ENCODE data around the gene TPH1. TPM values are rescaled to one million over a fixed set of nuclear protein-coding genes. Genes with fewer than 3 reads are reported as not detected.

Gene TPH1
- total and polyA plus RNA-seq, 10 of the 15 experiments (the other 5 are each of a cell fraction or from before 2014, with no cell fraction given) = 0.05 to 0.82 (median 0.29) TPM

DNA sequence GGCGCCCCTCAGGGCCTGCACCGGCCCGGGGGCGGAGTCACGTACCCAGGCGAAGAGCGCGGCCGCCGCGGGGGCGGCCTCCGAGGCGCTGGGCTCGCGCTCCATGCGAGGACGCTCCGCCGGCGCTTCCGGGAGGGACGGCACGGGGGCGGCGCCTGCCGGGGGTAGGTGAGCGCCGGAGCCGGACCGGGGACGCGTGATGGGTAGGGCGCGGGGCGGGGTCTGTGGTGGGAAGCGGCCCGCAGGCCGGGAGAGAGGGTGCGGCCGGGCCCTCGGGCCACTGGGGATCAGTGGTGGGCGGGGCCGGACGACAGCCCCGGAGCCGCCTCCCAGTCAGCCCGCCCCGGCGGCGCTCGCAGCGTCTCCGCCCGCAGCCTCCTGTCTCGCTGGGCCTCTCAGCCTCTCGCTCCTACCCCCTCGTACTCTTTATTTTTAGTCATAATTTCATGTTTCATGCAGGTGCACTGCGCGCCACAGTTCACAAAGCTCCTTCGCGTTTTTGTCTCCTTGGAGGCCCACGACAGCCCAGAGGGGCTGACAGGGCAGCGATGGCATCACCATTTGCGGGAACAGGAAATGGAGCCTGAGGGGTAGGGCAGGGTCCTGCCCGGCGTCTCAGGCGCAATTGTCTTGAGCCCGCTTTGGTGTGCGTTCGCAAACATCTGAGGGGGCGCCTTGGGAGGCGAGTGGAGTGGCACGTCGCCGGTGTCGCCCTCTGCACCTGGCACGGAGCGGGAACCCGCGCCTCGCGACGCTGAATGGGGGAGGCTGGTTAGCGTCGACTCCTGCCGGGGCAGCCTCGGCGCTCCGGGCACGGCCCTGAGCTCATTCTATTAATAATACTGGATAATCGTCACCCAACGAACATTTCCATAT lies 32.9 kb downstream of the TPH1 start, which contains the start of gene SERGEF (continued):
- TF ChIP-seq, protein P1, sequence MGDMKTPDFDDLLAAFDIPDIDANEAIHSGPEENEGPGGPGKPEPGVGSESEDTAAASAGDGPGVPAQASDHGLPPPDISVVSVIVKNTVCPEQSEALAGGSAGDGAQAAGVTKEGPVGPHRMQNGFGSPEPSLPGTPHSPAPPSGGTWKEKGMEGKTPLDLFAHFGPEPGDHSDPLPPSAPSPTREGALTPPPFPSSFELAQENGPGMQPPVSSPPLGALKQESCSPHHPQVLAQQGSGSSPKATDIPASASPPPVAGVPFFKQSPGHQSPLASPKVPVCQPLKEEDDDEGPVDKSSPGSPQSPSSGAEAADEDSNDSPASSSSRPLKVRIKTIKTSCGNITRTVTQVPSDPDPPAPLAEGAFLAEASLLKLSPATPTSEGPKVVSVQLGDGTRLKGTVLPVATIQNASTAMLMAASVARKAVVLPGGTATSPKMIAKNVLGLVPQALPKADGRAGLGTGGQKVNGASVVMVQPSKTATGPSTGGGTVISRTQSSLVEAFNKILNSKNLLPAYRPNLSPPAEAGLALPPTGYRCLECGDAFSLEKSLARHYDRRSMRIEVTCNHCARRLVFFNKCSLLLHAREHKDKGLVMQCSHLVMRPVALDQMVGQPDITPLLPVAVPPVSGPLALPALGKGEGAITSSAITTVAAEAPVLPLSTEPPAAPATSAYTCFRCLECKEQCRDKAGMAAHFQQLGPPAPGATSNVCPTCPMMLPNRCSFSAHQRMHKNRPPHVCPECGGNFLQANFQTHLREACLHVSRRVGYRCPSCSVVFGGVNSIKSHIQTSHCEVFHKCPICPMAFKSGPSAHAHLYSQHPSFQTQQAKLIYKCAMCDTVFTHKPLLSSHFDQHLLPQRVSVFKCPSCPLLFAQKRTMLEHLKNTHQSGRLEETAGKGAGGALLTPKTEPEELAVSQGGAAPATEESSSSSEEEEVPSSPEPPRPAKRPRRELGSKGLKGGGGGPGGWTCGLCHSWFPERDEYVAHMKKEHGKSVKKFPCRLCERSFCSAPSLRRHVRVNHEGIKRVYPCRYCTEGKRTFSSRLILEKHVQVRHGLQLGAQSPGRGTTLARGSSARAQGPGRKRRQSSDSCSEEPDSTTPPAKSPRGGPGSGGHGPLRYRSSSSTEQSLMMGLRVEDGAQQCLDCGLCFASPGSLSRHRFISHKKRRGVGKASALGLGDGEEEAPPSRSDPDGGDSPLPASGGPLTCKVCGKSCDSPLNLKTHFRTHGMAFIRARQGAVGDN (IDR thresholded peaks at IDR 0.05) = peak; percentile 48; the same call in 1 of the 2 replicates
- TF ChIP-seq SP1 (IDR thresholded peaks at IDR 0.05; ENCODE audit: low read depth, low read length) = peak; percentile 69
- TF ChIP-seq SPI1 (IDR thresholded peaks at IDR 0.05; ENCODE audit: borderline replicate concordance, insufficient read depth, low read depth, low read length) = peak; percentile 36; the same call in 1 of the 2 replicates
- TF ChIP-seq, protein P2, sequence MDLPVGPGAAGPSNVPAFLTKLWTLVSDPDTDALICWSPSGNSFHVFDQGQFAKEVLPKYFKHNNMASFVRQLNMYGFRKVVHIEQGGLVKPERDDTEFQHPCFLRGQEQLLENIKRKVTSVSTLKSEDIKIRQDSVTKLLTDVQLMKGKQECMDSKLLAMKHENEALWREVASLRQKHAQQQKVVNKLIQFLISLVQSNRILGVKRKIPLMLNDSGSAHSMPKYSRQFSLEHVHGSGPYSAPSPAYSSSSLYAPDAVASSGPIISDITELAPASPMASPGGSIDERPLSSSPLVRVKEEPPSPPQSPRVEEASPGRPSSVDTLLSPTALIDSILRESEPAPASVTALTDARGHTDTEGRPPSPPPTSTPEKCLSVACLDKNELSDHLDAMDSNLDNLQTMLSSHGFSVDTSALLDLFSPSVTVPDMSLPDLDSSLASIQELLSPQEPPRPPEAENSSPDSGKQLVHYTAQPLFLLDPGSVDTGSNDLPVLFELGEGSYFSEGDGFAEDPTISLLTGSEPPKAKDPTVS (IDR thresholded peaks at IDR 0.05; ENCODE audit: low read depth, low read length) = no peak
- TF ChIP-seq ATF2 (IDR thresholded peaks at IDR 0.05; ENCODE audit: low read length) = no peak
- no peak for TF ChIP-seq BRCA1 (IDR thresholded peaks at IDR 0.05; ENCODE audit: low read depth, low read length)
- TF ChIP-seq, protein P3, sequence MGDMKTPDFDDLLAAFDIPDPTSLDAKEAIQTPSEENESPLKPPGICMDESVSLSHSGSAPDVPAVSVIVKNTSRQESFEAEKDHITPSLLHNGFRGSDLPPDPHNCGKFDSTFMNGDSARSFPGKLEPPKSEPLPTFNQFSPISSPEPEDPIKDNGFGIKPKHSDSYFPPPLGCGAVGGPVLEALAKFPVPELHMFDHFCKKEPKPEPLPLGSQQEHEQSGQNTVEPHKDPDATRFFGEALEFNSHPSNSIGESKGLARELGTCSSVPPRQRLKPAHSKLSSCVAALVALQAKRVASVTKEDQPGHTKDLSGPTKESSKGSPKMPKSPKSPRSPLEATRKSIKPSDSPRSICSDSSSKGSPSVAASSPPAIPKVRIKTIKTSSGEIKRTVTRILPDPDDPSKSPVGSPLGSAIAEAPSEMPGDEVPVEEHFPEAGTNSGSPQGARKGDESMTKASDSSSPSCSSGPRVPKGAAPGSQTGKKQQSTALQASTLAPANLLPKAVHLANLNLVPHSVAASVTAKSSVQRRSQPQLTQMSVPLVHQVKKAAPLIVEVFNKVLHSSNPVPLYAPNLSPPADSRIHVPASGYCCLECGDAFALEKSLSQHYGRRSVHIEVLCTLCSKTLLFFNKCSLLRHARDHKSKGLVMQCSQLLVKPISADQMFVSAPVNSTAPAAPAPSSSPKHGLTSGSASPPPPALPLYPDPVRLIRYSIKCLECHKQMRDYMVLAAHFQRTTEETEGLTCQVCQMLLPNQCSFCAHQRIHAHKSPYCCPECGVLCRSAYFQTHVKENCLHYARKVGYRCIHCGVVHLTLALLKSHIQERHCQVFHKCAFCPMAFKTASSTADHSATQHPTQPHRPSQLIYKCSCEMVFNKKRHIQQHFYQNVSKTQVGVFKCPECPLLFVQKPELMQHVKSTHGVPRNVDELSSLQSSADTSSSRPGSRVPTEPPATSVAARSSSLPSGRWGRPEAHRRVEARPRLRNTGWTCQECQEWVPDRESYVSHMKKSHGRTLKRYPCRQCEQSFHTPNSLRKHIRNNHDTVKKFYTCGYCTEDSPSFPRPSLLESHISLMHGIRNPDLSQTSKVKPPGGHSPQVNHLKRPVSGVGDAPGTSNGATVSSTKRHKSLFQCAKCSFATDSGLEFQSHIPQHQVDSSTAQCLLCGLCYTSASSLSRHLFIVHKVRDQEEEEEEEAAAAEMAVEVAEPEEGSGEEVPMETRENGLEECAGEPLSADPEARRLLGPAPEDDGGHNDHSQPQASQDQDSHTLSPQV (IDR thresholded peaks at IDR 0.05) = no peak
- no peak for TF ChIP-seq KAT2A (conservative IDR thresholded peaks at IDR 0.05; ENCODE audit: control insufficient read depth, low read depth, low read length)
- TF ChIP-seq REST (IDR thresholded peaks at IDR 0.05; ENCODE audit: low read depth, low read length) = no peak
- no peak for TF ChIP-seq MEF2A (IDR thresholded peaks at IDR 0.05; ENCODE audit: insufficient read depth, low read depth, low read length)
